Left lung (tissue), 10 donors: ENCODE results near the gene PDK3. TPM values are rescaled to one million over a fixed set of nuclear protein-coding genes. Genes with fewer than 3 reads are reported as not detected.

Experiments used
- ATAC-seq: fragments of 200-7000 bp; cut with Tn5 transposase; one replicate; pipeline ENCODE4 v1.9.1; 2020; ENCODE audit warnings: moderate library complexity
- DNase-seq, 4 donors: peaks; one replicate each; pipeline ENCODE4 v3.0.0-alpha.2; 2013 to 2020
- H3K27ac ChIP-seq, 2 donors: fragments of 200-600 bp; sonication (generic) in 1 of 2; one replicate each; pipeline versions ENCODE4 v1.5.0 to v1.8.0; 2020 to 2021
- H3K27me3 ChIP-seq, 2 donors: fragments of 200-600 bp; sonication (generic) in 1 of 2; one replicate each; pipeline versions ENCODE4 v1.5.0 to v1.8.0; 2020 to 2021
- H3K36me3 ChIP-seq, 2 donors: fragments of 200-600 bp; sonication (generic) in 1 of 2; one replicate each; pipeline versions ENCODE4 v1.5.0 to v1.8.0; 2020 to 2021
- H3K4me1 ChIP-seq, 2 donors: fragments of 200-600 bp; one replicate each; pipeline ENCODE4 v1.8.0; 2021
- H3K4me3 ChIP-seq, 2 donors: fragments of 200-600 bp; sonication (generic) in 1 of 2; one replicate each; pipeline versions ENCODE4 v1.5.0 to v1.8.0; 2020 to 2021; ENCODE audit warnings: mild to moderate bottlenecking in 1 of 2
- H3K9me3 ChIP-seq, 2 donors: fragments of 200-600 bp; sonication (generic) in 1 of 2; one replicate each; pipeline versions ENCODE4 v1.5.0 to v1.8.0; 2020 to 2021
- CTCF ChIP-seq, 2 donors: fragments of 200-600 bp; sonication (generic) in 1 of 2; IDR thresholded peaks; one replicate each; pipeline versions ENCODE4 v1.5.0 to v1.8.0; 2021; ENCODE audit warnings: antibody characterized with exemption in 2 of 2
- intact Hi-C, 2 donors: fragments of 100-400 bp; cut with DNase I; formaldehyde crosslinking; loops; one replicate each; pipeline versions ENCODE4 v1.11.2 to v1.14.2; 2022
- polyA plus RNA-seq, 6 donors: library from polyadenylated mRNA; unstranded; fragments of 120-200 nt; gene quantifications; one replicate each; pipeline ENCODE4 v1.2.1, GENCODE V29; 2013; ENCODE audit not compliant: insufficient read length in 6 of 6
- total RNA-seq, 2 donors: library from RNA; stranded (reverse); fragmentation: NEBNext Ultra II Directional; extraction: Animal tissue kit (Norgen Biotek cat#: 25700); gene quantifications; one replicate each; pipeline ENCODE4 v1.2.1, GENCODE V29; 2021
- donor health status: DM: no; HTN: yes; CAD: no.
- donor health status: DM: no; HTN: no; CAD: no.

Gene PDK3
- total and polyA plus RNA-seq, 8 donors, result 5.0 to 21.2 (median 7.1) TPM

GRCh38 chrX:24483596-24483995, 18.5 kb downstream of the PDK3 start:
- no peak overlapping the region for H3K27ac ChIP-seq
- H3K36me3 ChIP-seq, result no peaks in the 10 kb centered on the region
- no peaks in the 10 kb centered on the region for H3K9me3 ChIP-seq
- no peak for ATAC-seq
- no peak overlapping the region for H3K4me3 ChIP-seq
- TF ChIP-seq CTCF (IDR thresholded peaks at IDR 0.05), result no peak
- intact Hi-C loops, result no loop called here
- H3K27me3 ChIP-seq, result no peaks in the 10 kb centered on the region
- peaks cover 0 to 12% of the 10 kb centered on the region in 2 donors for H3K4me1 ChIP-seq
- no peak for DNase-seq

GRCh38 chrX:24485323-24485722, 20.2 kb downstream of the PDK3 start:
- H3K27me3 ChIP-seq, result no peaks in the 10 kb centered on the region
- ATAC-seq (no peak), DNase-seq (no peak)
- intact Hi-C loops, result no loop called here
- H3K27ac ChIP-seq, result no peak overlapping the region
- H3K36me3 ChIP-seq, result no peaks in the 10 kb centered on the region
- H3K4me3 ChIP-seq, result no peak overlapping the region
- H3K4me1 ChIP-seq, result peaks cover 0 to 6% of the 10 kb centered on the region in 2 donors
- no peaks in the 10 kb centered on the region for H3K9me3 ChIP-seq
- no peak for TF ChIP-seq CTCF (IDR thresholded peaks at IDR 0.05)

GRCh38 chrX:24485976-24486680, 21.0 kb downstream of the PDK3 start:
- no peaks in the 10 kb centered on the region for H3K4me1 ChIP-seq
- no peak overlapping the region for H3K27ac ChIP-seq
- no peaks in the 10 kb centered on the region for H3K27me3 ChIP-seq
- no peak for TF ChIP-seq CTCF (IDR thresholded peaks at IDR 0.05)
- DNase-seq (no peak), ATAC-seq (no peak)
- H3K36me3 ChIP-seq, result no peaks in the 10 kb centered on the region
- no peak overlapping the region for H3K4me3 ChIP-seq
- intact Hi-C loops, result no loop called here
- H3K9me3 ChIP-seq, result no peaks in the 10 kb centered on the region

- no peaks in the 10 kb centered on the region for H3K4me1 ChIP-seq
- no peaks in the 10 kb centered on the region for H3K36me3 ChIP-seq
- H3K27ac ChIP-seq, result no peak overlapping the region
- no peak for TF ChIP-seq CTCF (IDR thresholded peaks at IDR 0.05)
- ATAC-seq (no peak), DNase-seq (no peak)
- H3K4me3 ChIP-seq, result no peak overlapping the region
- intact Hi-C loops, result no loop called here
- no peaks in the 10 kb centered on the region for H3K9me3 ChIP-seq
- no peaks in the 10 kb centered on the region for H3K27me3 ChIP-seq
Observed at GRCh38 chrX:24487571-24487970, 22.5 kb downstream of the PDK3 start.

GRCh38 chrX:24491741-24492140, 26.7 kb downstream of the PDK3 start:
- ATAC-seq, result no peak
- Histone ChIP-seq H3K9me3 (no peaks in the 10 kb centered on the region), H3K4me1 (no peaks in the 10 kb centered on the region), H3K27ac (no peak overlapping the region), H3K4me3 (no peak overlapping the region), H3K27me3 (no peaks in the 10 kb centered on the region), H3K36me3 (no peaks in the 10 kb centered on the region)
- TF ChIP-seq CTCF (IDR thresholded peaks at IDR 0.05), result no peak
- intact Hi-C loops, result no loop called here
- DNase-seq, result no peak
